GM23248 (cell line): ENCODE results near the gene IRF2BP2.

Source experiments
- EZH2 ChIP-seq: fragments of 200-600 bp; sonication (generic); IDR thresholded peaks from 2 replicates; pipeline ENCODE4 v1.6.1; 2018; ENCODE audit warnings: antibody characterized with exemption, mild to moderate bottlenecking; ENCODE audit not compliant: insufficient read depth, poor library complexity, severe bottlenecking
- EZH2phosphoT487 ChIP-seq: fragments of 200-600 bp; sonication (generic); IDR thresholded peaks from 2 replicates; pipeline ENCODE4 v1.6.1; 2018; ENCODE audit warnings: antibody characterized with exemption, moderate library complexity, mild to moderate bottlenecking, low read depth; ENCODE audit not compliant: insufficient read depth

- TF ChIP-seq EZH2 (no peak), EZH2phosphoT487 (no peak)
Measured at GRCh38 chr1:234609691-234610042, 311 bp downstream of the IRF2BP2 start.
